ENCODE data around the gene ALK. TPM values are rescaled to one million over a fixed set of nuclear protein-coding genes. Genes with fewer than 3 reads are reported as not detected.

Gene ALK
- total RNA-seq, 2 experiments from 2014 or later = not detected

GRCh38 chr2:29187926-29188325 lies 733.5 kb downstream of the ALK start:
- ChIA-PET CTCF (no interaction called here), POLR2A (no interaction called here)
- DNase-seq = no peak
- no peak for ATAC-seq
- intact Hi-C loops (cut with micrococcal nuclease) = no loop called here
- H3K9me3 Mint-ChIP-seq = peaks cover 3% of the 10 kb centered on the region
- no peak overlapping the region for H3K4me3 Mint-ChIP-seq
- no peak for TF ChIP-seq CTCF (IDR thresholded peaks at IDR 0.05)
- H3K36me3 Mint-ChIP-seq (ENCODE audit: low read depth) = peaks cover 21% of the 10 kb centered on the region
- no peak overlapping the region for H3K27ac Mint-ChIP-seq
- peaks cover 9% of the 10 kb centered on the region for H3K4me1 Mint-ChIP-seq (ENCODE audit: low read depth)
- H3K27me3 Mint-ChIP-seq = no peaks in the 10 kb centered on the region

- Mint-ChIP-seq H3K27me3 (no peaks in the 10 kb centered on the region), H3K36me3 (ENCODE audit: low read depth) (peaks cover 24% of the 10 kb centered on the region), H3K4me1 (ENCODE audit: low read depth) (peaks cover 9% of the 10 kb centered on the region), H3K4me3 (no peak overlapping the region), H3K27ac (no peak overlapping the region), H3K9me3 (peaks cover 3% of the 10 kb centered on the region)
- DNase-seq (no peak), ATAC-seq (no peak)
- intact Hi-C loops (cut with micrococcal nuclease) = no loop called here
- CTCF ChIA-PET = interaction anchor here (0.9 to 1.5 kb wide), 3 partner anchors 21 to 231 kb away, joined by 3 to 4 read pairs (median 3); no protein-coding TSS in a partner anchor
- no peak for TF ChIP-seq CTCF (IDR thresholded peaks at IDR 0.05)
- POLR2A ChIA-PET = interaction anchor here (1.9 kb wide), 1 partner anchor 10 kb away, joined by 7 read pairs; no protein-coding TSS in a partner anchor
Observed at GRCh38 chr2:29186817-29187216, 734.6 kb downstream of the ALK start.

- ChIA-PET CTCF (interaction anchor here (2.2 kb wide), 1 partner anchor 226 kb away, joined by 8 read pairs; no protein-coding TSS in a partner anchor), POLR2A (no interaction called here)
- DNase-seq = no peak
- no peak for TF ChIP-seq CTCF (IDR thresholded peaks at IDR 0.05)
- Mint-ChIP-seq H3K36me3 (ENCODE audit: low read depth) (peaks cover 27% of the 10 kb centered on the region), H3K27ac (no peak overlapping the region), H3K27me3 (no peaks in the 10 kb centered on the region), H3K4me1 (ENCODE audit: low read depth) (peaks cover 12% of the 10 kb centered on the region), H3K4me3 (no peak overlapping the region), H3K9me3 (peaks cover 3% of the 10 kb centered on the region)
- ATAC-seq = no peak
- intact Hi-C loops (cut with micrococcal nuclease) = no loop called here
Observed at GRCh38 chr2:29184531-29184930, 736.9 kb downstream of the ALK start.

- no peak overlapping the region for H3K27ac Mint-ChIP-seq
- H3K27me3 Mint-ChIP-seq = no peaks in the 10 kb centered on the region
- H3K4me3 Mint-ChIP-seq = no peak overlapping the region
- no peak for TF ChIP-seq CTCF (IDR thresholded peaks at IDR 0.05)
- H3K36me3 Mint-ChIP-seq (ENCODE audit: low read depth) = peaks cover 24% of the 10 kb centered on the region
- ATAC-seq (no peak), DNase-seq (no peak)
- ChIA-PET CTCF (interaction anchor here (0.8 to 2.2 kb wide), 2 partner anchors 8 to 225 kb away, joined by 4 to 8 read pairs; no protein-coding TSS in a partner anchor), POLR2A (no interaction called here)
- intact Hi-C loops (cut with micrococcal nuclease) = no loop called here
- H3K9me3 Mint-ChIP-seq = peaks cover 3% of the 10 kb centered on the region
- peaks cover 6% of the 10 kb centered on the region for H3K4me1 Mint-ChIP-seq (ENCODE audit: low read depth)
Observed at GRCh38 chr2:29182920-29183319, 738.5 kb downstream of the ALK start.

- CTCF ChIA-PET = interaction anchor here (0.6 to 2.2 kb wide), 4 partner anchors 8 to 237 kb away, joined by 3 to 8 read pairs (median 4); no protein-coding TSS in a partner anchor
- Mint-ChIP-seq H3K9me3 (no peaks in the 10 kb centered on the region), H3K36me3 (ENCODE audit: low read depth) (peaks cover 18% of the 10 kb centered on the region), H3K27me3 (no peaks in the 10 kb centered on the region), H3K27ac (no peak overlapping the region), H3K4me1 (ENCODE audit: low read depth) (peaks cover 6% of the 10 kb centered on the region), H3K4me3 (no peak overlapping the region)
- intact Hi-C loops (cut with micrococcal nuclease) = no loop called here
- no peak for TF ChIP-seq CTCF (IDR thresholded peaks at IDR 0.05)
- POLR2A ChIA-PET = interaction anchor here (0.8 kb wide), 1 partner anchor 626 kb away, joined by 3 read pairs; no protein-coding TSS in a partner anchor
- ATAC-seq (no peak), DNase-seq (no peak)
Observed at GRCh38 chr2:29182334-29182733, 739.1 kb downstream of the ALK start.
